Activated CD4-positive, CD25-positive, alpha-beta regulatory T cell treated with anti-CD3 and anti-CD28 coated beads, Interleukin-2, amount 50 U/mL, for 72 hours (primary cell): ENCODE results near the gene ARHGEF6.
A peak's percentile ranks its signal among the peaks of the same experiment; 100 is the strongest.
"Not testable (repeated sequence)": the region's sequence is repeated elsewhere in the genome, so short reads cannot be mapped to it uniquely, and the experiment has no call there.

Experiments
- DNase-seq: peaks from one replicate; pipeline ENCODE4 v3.0.0; 2021

Gene ARHGEF6

GRCh38 chrX:136781180-136781797 is 557 bp upstream of the ARHGEF6 start:
- DNase-seq: no peak

- no peak for DNase-seq
Observed at GRCh38 chrX:136780241-136780640, 491 bp downstream of the ARHGEF6 start.

DNA sequence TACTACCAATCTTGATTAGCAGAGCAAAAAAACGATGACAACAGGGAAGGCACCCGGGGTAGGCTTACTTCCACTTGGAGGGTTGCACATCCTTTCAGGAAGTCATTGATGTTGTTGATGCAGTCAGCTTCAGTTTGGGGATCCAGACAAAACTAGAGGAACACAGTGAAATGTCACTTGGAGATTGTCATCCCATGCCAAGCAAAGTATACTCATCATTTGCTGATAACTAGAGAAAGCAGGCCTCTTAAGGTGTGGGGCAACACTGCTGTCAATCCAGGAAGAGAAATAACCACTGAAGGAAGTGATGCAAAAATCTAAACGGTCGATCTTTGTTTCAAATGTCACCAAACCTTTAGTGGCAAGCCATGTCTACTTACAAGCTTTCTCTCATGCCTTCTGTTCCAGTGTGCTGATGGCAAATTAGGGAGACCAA is 1.4 kb downstream of the ARHGEF6 start:
- no peak for DNase-seq

- no peak for DNase-seq
Observed at GRCh38 chrX:136778916-136779315, 1.8 kb downstream of the ARHGEF6 start.

GRCh38 chrX:136778020-136778419 is 2.7 kb downstream of the ARHGEF6 start:
- no peak for DNase-seq

- no peak for DNase-seq
Observed at GRCh38 chrX:136773648-136774047, 7.1 kb downstream of the ARHGEF6 start.

- not testable (repeated sequence) for DNase-seq
Observed at GRCh38 chrX:136771869-136772268, 8.9 kb downstream of the ARHGEF6 start.

DNA sequence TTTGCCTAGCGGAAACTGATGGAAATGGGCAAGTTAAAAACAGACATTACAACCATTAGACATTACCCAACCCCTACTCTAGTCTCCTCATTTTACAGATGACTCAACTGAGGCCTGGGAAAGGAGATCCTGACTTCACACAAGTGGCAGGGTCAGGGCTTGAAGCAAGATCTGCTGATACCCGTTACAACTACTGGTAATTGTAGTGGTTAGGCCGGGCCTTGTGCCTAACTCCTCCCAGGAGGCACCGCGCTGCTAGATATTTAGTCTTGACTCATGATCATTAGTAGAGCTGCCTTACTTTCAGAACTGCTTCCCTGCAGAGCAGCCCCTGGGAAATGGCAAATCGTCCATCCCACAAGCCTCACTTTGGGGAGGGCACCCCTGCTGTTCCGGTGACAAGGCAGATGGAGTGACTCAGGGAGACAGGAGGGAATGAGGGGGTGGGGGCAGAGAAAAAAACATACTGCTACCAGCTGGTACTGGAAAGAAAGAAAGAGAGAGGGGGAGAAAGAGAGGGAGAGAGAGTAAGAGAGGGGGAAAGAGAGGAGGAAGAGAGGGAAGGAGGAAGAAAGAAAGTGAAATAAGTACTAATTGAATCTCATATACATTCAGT is 12.2 kb downstream of the ARHGEF6 start:
- peak; percentile 44 for DNase-seq

DNA sequence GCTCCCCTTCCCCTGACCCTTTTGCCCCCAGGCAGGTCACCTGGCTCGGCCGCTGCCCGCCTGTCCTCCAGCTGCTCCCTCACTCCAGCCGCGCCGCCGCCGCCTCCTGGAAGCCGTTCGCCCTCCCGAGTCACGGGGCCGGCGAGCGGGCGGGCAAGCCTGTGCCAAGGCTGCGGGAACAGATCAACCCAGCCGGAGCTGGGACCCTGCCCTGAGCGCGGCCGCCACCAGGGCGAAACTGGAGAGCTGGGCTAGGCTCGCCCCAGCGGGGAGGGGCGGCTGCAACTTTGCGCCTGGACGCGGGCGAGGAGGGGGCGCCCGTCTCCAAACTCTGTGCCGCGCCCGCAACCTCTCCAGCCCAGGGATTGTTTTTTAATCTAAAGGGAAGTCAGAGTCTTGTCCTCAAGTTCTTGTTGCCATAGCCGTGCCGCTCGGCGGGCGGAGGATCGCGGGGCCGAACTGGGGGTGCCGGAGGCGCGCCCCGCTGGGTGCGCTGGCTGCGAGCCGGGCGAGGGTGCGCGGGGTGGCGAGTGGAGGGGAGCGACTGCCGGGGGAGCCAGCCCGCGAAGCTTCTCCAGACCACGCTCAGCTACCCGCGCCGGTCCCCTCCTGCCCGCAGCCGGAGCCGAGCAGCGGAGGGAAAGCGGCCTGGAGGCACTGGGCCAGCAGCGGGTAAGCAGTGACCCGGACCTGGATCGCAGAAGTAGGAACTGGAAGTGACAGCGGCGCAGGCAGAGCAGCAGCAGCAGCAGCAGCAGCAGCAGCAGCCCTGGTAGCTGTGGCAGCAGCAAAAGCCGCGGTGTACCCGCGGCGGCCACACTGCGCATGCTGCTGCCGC is 13.4 kb downstream of the ARHGEF6 start:
- DNase-seq: peak; percentile 52

GRCh38 chrX:136766785-136767103 is 14.0 kb downstream of the ARHGEF6 start:
- no peak for DNase-seq

- no peak for DNase-seq
Observed at GRCh38 chrX:136765821-136766356, 14.8 kb downstream of the ARHGEF6 start.

- no peak for DNase-seq
Observed at GRCh38 chrX:136764206-136764605, 16.5 kb downstream of the ARHGEF6 start.

DNA sequence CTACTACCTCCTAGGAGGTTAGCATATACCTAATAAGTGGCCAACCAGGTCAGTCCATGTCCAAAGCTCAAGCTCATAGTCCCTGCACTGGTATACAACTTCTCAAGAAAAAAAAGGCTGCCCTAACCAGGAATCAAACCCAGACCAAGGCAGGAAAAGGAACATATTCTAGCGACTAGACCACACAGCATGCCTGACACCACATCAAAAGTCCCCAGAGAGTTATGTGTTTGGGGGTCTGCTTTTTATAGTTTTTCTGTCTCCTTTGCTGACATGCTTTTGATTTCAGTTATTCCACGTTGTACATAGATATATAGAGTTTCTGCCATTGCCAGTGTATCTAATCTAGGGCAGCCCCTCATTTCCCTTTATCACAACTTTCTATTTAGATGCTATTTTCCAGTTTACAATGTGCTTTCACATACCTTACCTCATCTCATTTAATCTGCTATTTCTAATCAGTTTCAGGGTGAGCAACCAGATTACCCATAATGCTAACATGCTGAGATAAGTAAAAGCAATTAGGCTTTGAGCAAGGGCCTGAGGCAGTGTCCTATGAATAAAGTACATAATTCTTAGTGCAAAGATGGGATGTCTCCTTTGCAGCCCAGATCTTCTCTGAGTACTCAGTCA is 17.8 kb downstream of the ARHGEF6 start:
- DNase-seq: no peak

GRCh38 chrX:136761421-136761820 is 19.3 kb downstream of the ARHGEF6 start:
- DNase-seq: no peak

- no peak for DNase-seq
Observed at GRCh38 chrX:136759968-136760367, 20.8 kb downstream of the ARHGEF6 start.

GRCh38 chrX:136755411-136755810 is 25.3 kb downstream of the ARHGEF6 start:
- no peak for DNase-seq

DNA sequence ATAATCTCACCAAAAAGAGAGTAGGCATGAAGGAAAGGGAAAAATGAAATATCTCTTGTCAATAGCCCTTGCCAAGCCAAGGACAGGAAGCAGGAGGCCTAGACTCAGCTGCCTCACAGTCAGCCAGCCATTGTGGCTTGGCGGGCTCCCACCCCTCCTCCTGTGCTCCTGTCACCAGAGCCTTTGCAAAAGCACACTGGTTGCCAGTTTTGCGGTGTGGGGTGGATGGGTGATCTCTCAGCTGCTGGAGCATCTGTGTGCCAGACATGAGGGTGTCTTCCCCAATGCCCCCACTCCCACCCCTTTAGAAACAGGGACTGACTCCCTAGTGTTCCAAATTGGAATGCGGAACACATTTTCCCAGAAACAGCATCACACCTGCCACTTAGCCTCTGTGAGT is 26.1 kb downstream of the ARHGEF6 start:
- DNase-seq: no peak

GRCh38 chrX:136752796-136753195 is 27.9 kb downstream of the ARHGEF6 start:
- no peak for DNase-seq

- no peak for DNase-seq
Observed at GRCh38 chrX:136752346-136752745, 28.4 kb downstream of the ARHGEF6 start.

DNA sequence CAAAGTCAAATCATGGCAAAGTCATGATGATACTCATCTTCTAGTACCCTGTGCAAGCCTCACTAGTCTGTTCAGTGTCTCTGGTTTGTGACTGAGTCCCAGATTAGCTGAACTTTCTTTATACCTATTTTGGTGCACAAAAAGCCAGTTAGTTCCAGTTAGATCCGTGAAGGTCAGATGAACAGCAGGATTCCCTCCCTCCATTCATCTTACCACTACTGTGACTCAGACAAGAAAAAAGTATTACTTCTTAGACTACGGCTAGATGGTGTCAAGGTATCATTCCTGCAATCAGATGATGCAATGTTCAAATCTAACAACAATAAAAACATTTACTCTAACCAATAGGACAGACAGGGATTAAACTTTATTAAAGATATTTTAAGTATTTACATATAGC is 30.4 kb downstream of the ARHGEF6 start:
- DNase-seq: no peak

DNA sequence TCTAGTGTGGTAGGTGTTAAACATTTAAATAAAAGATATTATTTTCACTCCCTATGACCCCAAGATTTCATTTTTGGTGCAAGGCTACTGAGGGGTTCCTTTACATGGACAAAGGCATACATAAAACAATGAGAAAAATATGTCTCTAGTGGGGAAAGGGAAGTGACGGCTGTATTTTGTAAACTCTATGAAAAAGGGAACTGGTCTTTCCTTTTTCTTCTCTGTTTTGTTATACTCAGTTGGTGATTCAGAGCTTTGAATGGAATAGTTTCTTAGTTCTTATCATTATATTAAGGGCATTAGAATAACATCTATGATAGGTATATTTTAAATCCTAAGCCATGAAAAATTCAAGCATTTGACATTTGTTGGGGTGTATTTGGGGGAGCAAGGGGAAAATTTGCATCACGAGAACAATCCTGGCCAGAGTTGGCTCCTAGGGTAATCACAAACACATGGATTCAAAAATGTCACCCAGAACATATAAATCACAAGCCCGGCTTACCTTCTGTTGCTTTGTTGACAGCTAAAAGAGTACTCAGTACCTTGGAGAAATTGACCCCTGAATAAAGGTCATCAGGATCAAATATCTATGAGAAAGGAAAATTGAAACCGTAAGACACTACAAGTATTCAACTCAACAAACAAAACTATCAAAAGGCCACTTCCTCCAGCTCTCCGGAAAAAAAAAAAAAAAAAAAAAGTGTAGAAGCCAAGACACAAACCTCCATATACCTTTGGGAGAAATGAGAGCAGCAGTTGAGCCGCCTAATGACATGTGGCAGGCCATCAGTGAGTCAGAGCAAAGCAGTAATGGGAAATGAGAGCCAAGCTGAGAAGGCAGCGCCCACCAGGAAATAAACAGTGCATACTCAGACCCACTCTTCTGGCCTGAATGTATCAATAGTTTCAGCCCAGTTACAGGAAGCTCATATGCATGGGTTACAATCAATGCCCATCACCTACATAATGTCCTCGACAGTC is 33.4 kb downstream of the ARHGEF6 start:
- DNase-seq: no peak
